Transverse colon (tissue), 4 donors: ENCODE measurements around the gene BCKDHA.

Source experiments
- CTCF ChIP-seq, 5 experiments: fragments of 200-600 bp in 3 of 5; fragments of 450-650 bp in 2 of 5; sonication (generic) in 3 of 5; IDR thresholded peaks; 1 replicate in 2 of 5; 2 replicates in 3 of 5; pipeline ENCODE4 v1.5.1; 2016 to 2017; ENCODE audit warnings: antibody characterized with exemption in 5 of 5, inconsistent platforms in 3 of 5, mild to moderate bottlenecking in 2 of 5, moderate library complexity in 1 of 5
- EP300 ChIP-seq: sonication (generic); formaldehyde crosslinking; IDR thresholded peaks from one replicate; pipeline ENCODE4 v1.6.1; 2017; ENCODE audit warnings: antibody characterized with exemption, low read depth
- POLR2A ChIP-seq: fragments of 450-650 bp; IDR thresholded peaks from one replicate; pipeline ENCODE4 v1.6.1; 2016; ENCODE audit warnings: antibody characterized with exemption, mild to moderate bottlenecking, moderate library complexity
- POLR2AphosphoS5 ChIP-seq, 3 donors: sonication (generic); formaldehyde crosslinking; IDR thresholded peaks; one replicate each; pipeline ENCODE4 v1.6.1; 2016; ENCODE audit warnings: antibody characterized with exemption in 3 of 3

DNA sequence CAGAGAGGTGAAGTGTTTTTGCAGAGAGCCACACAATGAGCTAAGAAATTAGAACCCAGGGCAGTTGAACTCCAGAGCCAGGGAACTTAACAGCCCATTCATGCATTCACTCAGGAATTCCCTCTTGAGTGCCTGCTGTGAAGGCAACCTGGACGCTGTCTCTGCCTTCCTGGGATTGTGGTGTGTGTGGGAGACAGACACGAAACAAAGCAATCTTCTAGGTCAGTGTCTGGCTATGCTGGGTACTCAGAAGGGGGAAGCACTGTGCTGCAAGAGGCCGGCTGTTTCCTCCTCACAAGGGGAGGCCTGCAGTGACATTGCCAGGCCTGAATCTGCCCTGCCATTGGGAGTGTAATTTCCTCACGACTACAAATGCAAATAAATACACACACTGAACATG, 9.7 kb downstream of the BCKDHA start:
- TF ChIP-seq CTCF (IDR thresholded peaks at IDR 0.05) (no peak), POLR2A (no peak), POLR2AphosphoS5 (IDR thresholded peaks at IDR 0.05) (no peak), EP300 (no peak)
